Pulmonary artery endothelial cell (primary cell): ENCODE measurements around the gene FMNL2. TPM values are rescaled to one million over a fixed set of nuclear protein-coding genes. Genes with fewer than 3 reads are reported as not detected.

Source experiments
- DNase-seq: peaks from one replicate; pipeline ENCODE4 v3.0.0-alpha.2; 2011; ENCODE audit warnings: low read depth, low spot score
- total RNA-seq: library from RNA; depleted of rRNA; stranded (reverse); fragments of >200 nt; gene quantifications from 2 replicates; pipeline ENCODE4 v1.2.3, GENCODE V29; 2014

Gene FMNL2
- total RNA-seq, 1 donor from 2014 or later = 26.6 TPM

GRCh38 chr2:152446213-152446612 is 111.2 kb downstream of the FMNL2 start:
- DNase-seq = no peak

- DNase-seq = no peak
These were observed 112.9 kb downstream of the FMNL2 start for GRCh38 chr2:152447897-152448296.

GRCh38 chr2:152448606-152449005 is 113.6 kb downstream of the FMNL2 start:
- no peak for DNase-seq

- no peak for DNase-seq
These were observed 114.6 kb downstream of the FMNL2 start for GRCh38 chr2:152449578-152449977.

- DNase-seq = no peak
These were observed 115.2 kb downstream of the FMNL2 start for GRCh38 chr2:152450176-152450575.

GRCh38 chr2:152452256-152452973 is 117.4 kb downstream of the FMNL2 start:
- no peak for DNase-seq

GRCh38 chr2:152453129-152453911 is 118.3 kb downstream of the FMNL2 start:
- DNase-seq = no peak

- no peak for DNase-seq
These were observed 119.4 kb downstream of the FMNL2 start for GRCh38 chr2:152454371-152454770.

- DNase-seq = no peak
These were observed 120.0 kb downstream of the FMNL2 start for GRCh38 chr2:152454960-152455359.

- DNase-seq = no peak
These were observed 120.8 kb downstream of the FMNL2 start for GRCh38 chr2:152455738-152456137.

- DNase-seq = no peak
These were observed 121.3 kb downstream of the FMNL2 start for GRCh38 chr2:152456262-152456661.

- DNase-seq = no peak
These were observed 123.5 kb downstream of the FMNL2 start for GRCh38 chr2:152458441-152458940.

GRCh38 chr2:152459091-152459490 is 124.1 kb downstream of the FMNL2 start:
- no peak for DNase-seq

- DNase-seq = no peak
These were observed 125.6 kb downstream of the FMNL2 start for GRCh38 chr2:152460567-152460966.

- DNase-seq = no peak
These were observed 127.1 kb downstream of the FMNL2 start for GRCh38 chr2:152462120-152462519.

GRCh38 chr2:152462779-152463178 is 127.8 kb downstream of the FMNL2 start:
- DNase-seq = no peak

- DNase-seq = no peak
These were observed 130.0 kb downstream of the FMNL2 start for GRCh38 chr2:152464851-152465470.

GRCh38 chr2:152465541-152465940 is 130.6 kb downstream of the FMNL2 start:
- DNase-seq = no peak

GRCh38 chr2:152466041-152466440 is 131.1 kb downstream of the FMNL2 start:
- DNase-seq = no peak

GRCh38 chr2:152466980-152467676 is 132.2 kb downstream of the FMNL2 start:
- DNase-seq = no peak

GRCh38 chr2:152467677-152468410 is 132.9 kb downstream of the FMNL2 start:
- DNase-seq = no peak
